HEK293 (cell line): ENCODE measurements around the gene TBC1D14.

Source experiments
- BCL11A ChIP-seq: fragments of 450-650 bp; formaldehyde crosslinking; IDR thresholded peaks from 2 replicates; pipeline ENCODE4 v1.5.1; 2016; ENCODE audit warnings: low read depth, missing biosample characterization, missing genetic modification characterization
- EGR2 ChIP-seq: fragments of 450-650 bp; formaldehyde crosslinking; IDR thresholded peaks from 2 replicates; pipeline ENCODE4 v1.5.1; 2016; ENCODE audit warnings: low read depth, missing biosample characterization, missing genetic modification characterization
- FEZF1 ChIP-seq: fragments of 450-650 bp; formaldehyde crosslinking; IDR thresholded peaks from 2 replicates; pipeline ENCODE4 v1.5.1; 2016; ENCODE audit warnings: missing biosample characterization, missing genetic modification characterization
- GLI4 ChIP-seq: fragments of 450-650 bp; formaldehyde crosslinking; IDR thresholded peaks from 2 replicates; pipeline ENCODE4 v1.5.1; 2016; ENCODE audit warnings: missing biosample characterization, missing genetic modification characterization
- HOXC10 ChIP-seq: sonication (generic); formaldehyde crosslinking; IDR thresholded peaks from 2 replicates; pipeline ENCODE4 v1.8.1; 2023; ENCODE audit warnings: mild to moderate bottlenecking, missing genetic modification reagents
- KLF8 ChIP-seq: fragments of 450-650 bp; formaldehyde crosslinking; IDR thresholded peaks from 2 replicates; pipeline ENCODE4 v1.5.1; 2016; ENCODE audit warnings: missing biosample characterization, missing genetic modification characterization
- MYNN ChIP-seq: fragments of 450-650 bp; formaldehyde crosslinking; IDR thresholded peaks from 2 replicates; pipeline ENCODE4 v1.5.1; 2016; ENCODE audit warnings: missing biosample characterization, missing genetic modification characterization, borderline replicate concordance
- MZF1 ChIP-seq: fragments of 450-650 bp; formaldehyde crosslinking; IDR thresholded peaks from 2 replicates; pipeline ENCODE4 v1.5.1; 2017; ENCODE audit warnings: missing biosample characterization, missing genetic modification characterization, borderline replicate concordance
- TCF7L2 ChIP-seq: IDR thresholded peaks from 2 replicates; pipeline ENCODE4 v1.6.1; 2011; ENCODE audit warnings: low read depth, mild to moderate bottlenecking, inconsistent platforms, low read length, moderate library complexity, borderline replicate concordance
- YY1 ChIP-seq: fragments of 450-650 bp; formaldehyde crosslinking; IDR thresholded peaks from 2 replicates; pipeline ENCODE4 v1.5.1; 2018; ENCODE audit warnings: missing biosample characterization, missing genetic modification characterization
- ZBTB17 ChIP-seq: fragments of 450-650 bp; formaldehyde crosslinking; IDR thresholded peaks from 2 replicates; pipeline ENCODE4 v1.5.1; 2016; ENCODE audit warnings: missing biosample characterization, missing genetic modification characterization
- ZBTB21 ChIP-seq: fragments of 450-650 bp; formaldehyde crosslinking; IDR thresholded peaks from 2 replicates; pipeline ENCODE4 v1.5.1; 2017; ENCODE audit warnings: missing biosample characterization, missing genetic modification characterization
- ZFP41 ChIP-seq: fragments of 450-650 bp; formaldehyde crosslinking; IDR thresholded peaks from 2 replicates; pipeline ENCODE4 v1.5.1; 2016; ENCODE audit warnings: missing biosample characterization, missing genetic modification characterization, borderline replicate concordance
- ZNF133 ChIP-seq: fragments of 450-650 bp; formaldehyde crosslinking; IDR thresholded peaks from 2 replicates; pipeline ENCODE4 v1.5.1; 2016; ENCODE audit warnings: missing biosample characterization, missing genetic modification characterization
- ZNF223 ChIP-seq: fragments of 450-650 bp; formaldehyde crosslinking; IDR thresholded peaks from 2 replicates; pipeline ENCODE4 v1.5.1; 2016; ENCODE audit warnings: missing biosample characterization, missing genetic modification characterization
- ZNF239 ChIP-seq: fragments of 450-650 bp; formaldehyde crosslinking; IDR thresholded peaks from 2 replicates; pipeline ENCODE4 v1.5.1; 2016; ENCODE audit warnings: missing biosample characterization, missing genetic modification characterization
- ZNF248 ChIP-seq: fragments of 450-650 bp; formaldehyde crosslinking; IDR thresholded peaks from 2 replicates; pipeline ENCODE4 v1.5.1; 2017; ENCODE audit warnings: missing biosample characterization, missing genetic modification characterization
- ZNF266 ChIP-seq: fragments of 450-650 bp; formaldehyde crosslinking; IDR thresholded peaks from 2 replicates; pipeline ENCODE4 v1.5.1; 2016; ENCODE audit warnings: missing biosample characterization, missing genetic modification characterization, low read depth
- ZNF664 ChIP-seq: fragments of 450-650 bp; formaldehyde crosslinking; IDR thresholded peaks from 2 replicates; pipeline ENCODE4 v1.5.1; 2016; ENCODE audit warnings: missing biosample characterization, missing genetic modification characterization
- ZNF701 ChIP-seq: fragments of 450-650 bp; formaldehyde crosslinking; IDR thresholded peaks from 2 replicates; pipeline ENCODE4 v1.5.1; 2016; ENCODE audit warnings: missing biosample characterization, missing genetic modification characterization
- ZNF768 ChIP-seq: fragments of 450-650 bp; formaldehyde crosslinking; IDR thresholded peaks from 2 replicates; pipeline ENCODE4 v1.5.1; 2018; ENCODE audit warnings: missing biosample characterization, mild to moderate bottlenecking, missing genetic modification characterization
- TF ChIP-seq, protein P1 (sequence below): fragments of 450-650 bp; formaldehyde crosslinking; IDR thresholded peaks from 2 replicates; pipeline ENCODE4 v1.5.1; 2016; ENCODE audit warnings: missing biosample characterization, missing genetic modification characterization
- TF ChIP-seq, protein P2 (sequence below): fragments of 450-650 bp; formaldehyde crosslinking; IDR thresholded peaks from 2 replicates; pipeline ENCODE4 v1.5.1; 2016; ENCODE audit warnings: missing biosample characterization, missing genetic modification characterization
- TF ChIP-seq, protein P3 (sequence below): fragments of 450-650 bp; formaldehyde crosslinking; IDR thresholded peaks from 2 replicates; pipeline ENCODE4 v1.5.1; 2017; ENCODE audit warnings: missing biosample characterization, missing genetic modification characterization
- TF ChIP-seq, protein P4 (sequence below): fragments of 450-650 bp; formaldehyde crosslinking; IDR thresholded peaks from 2 replicates; pipeline ENCODE4 v1.5.1; 2016; ENCODE audit warnings: missing biosample characterization, missing genetic modification characterization
- TF ChIP-seq, protein P5 (sequence below): IDR thresholded peaks from 2 replicates; pipeline ENCODE4 v1.6.1; 2011; ENCODE audit warnings: mild to moderate bottlenecking, low read depth, low read length, borderline replicate concordance
- TF ChIP-seq, protein P6 (sequence below): fragments of 450-650 bp; formaldehyde crosslinking; IDR thresholded peaks from 2 replicates; pipeline ENCODE4 v1.5.1; 2016; ENCODE audit warnings: missing biosample characterization, missing genetic modification characterization
- TF ChIP-seq, protein P7 (sequence below): fragments of 450-650 bp; formaldehyde crosslinking; IDR thresholded peaks from 2 replicates; pipeline ENCODE4 v1.5.1; 2016; ENCODE audit warnings: missing biosample characterization, missing genetic modification characterization, borderline replicate concordance

TBC1D14 gene

DNA sequence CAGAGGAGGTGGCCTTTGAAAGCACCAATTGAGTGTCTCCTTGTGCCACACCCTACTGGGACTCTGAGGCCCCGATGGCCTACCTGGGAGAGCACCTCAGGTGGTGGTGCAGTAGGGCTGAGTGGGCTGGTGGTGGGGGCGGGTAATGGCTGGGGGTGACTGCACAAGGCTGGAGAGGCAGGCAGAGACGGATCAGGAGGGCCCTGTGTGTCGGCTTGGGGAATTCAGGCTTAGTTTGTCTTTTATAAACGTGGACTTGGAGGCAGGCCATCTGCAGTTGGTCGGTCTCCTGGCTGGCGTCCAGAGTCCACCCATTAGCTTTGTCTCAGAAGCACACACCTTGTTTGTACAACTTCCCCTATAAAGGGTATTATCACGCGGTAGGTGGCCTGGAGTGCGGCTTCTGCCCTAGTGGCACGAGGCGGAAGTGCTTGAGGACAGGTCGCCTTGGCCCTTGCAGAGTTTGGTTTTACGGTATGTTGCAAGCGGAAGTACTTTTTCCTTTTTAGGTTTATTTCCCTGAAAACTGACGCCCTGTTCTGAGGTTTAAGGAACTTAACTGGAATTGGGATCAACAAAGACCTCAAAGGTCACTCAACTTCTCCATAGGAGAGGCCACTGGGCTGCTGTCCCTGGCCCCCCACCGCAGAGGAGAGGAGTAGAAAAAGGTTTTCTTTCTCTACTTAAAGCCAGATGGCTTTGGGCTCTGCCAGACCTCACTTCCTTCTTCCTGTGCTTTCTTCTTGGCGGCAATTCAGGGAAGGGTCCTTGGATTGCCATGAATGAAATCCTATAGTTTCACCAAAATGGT, 8.0 kb downstream of the TBC1D14 start (continued):
- no peak for TF ChIP-seq ZNF266 (tag by site-specific recombination)
- TF ChIP-seq, protein P1, sequence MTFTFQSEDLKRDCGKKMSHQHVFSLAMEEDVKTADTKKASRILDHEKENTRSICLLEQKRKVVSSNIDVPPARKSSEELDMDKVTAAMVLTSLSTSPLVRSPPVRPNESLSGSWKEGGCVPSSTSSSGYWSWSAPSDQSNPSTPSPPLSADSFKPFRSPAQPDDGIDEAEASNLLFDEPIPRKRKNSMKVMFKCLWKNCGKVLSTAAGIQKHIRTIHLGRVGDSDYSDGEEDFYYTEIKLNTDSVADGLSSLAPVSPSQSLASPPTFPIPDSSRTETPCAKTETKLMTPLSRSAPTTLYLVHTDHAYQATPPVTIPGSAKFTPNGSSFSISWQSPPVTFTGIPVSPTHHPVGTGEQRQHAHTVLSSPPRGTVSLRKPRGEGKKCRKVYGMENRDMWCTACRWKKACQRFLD (tag by site-specific recombination) = no peak
- no peak for TF ChIP-seq ZNF664
- TF ChIP-seq BCL11A (tag by site-specific recombination) = no peak
- TF ChIP-seq KLF8 = peak; percentile 33; the same call in 1 of the 2 replicates
- TF ChIP-seq ZNF248 (tag by site-specific recombination) = no peak
- no peak for TF ChIP-seq ZNF223 (tag by site-specific recombination)
- no peak for TF ChIP-seq YY1 (tag by site-specific recombination)
- TF ChIP-seq, protein P2, sequence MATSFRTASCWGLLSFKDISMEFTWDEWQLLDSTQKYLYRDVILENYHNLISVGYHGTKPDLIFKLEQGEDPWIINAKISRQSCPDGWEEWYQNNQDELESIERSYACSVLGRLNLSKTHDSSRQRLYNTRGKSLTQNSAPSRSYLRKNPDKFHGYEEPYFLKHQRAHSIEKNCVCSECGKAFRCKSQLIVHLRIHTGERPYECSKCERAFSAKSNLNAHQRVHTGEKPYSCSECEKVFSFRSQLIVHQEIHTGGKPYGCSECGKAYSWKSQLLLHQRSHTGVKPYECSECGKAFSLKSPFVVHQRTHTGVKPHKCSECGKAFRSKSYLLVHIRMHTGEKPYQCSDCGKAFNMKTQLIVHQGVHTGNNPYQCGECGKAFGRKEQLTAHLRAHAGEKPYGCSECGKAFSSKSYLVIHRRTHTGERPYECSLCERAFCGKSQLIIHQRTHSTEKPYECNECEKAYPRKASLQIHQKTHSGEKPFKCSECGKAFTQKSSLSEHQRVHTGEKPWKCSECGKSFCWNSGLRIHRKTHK (tag by site-specific recombination) = no peak
- TF ChIP-seq, protein P3, sequence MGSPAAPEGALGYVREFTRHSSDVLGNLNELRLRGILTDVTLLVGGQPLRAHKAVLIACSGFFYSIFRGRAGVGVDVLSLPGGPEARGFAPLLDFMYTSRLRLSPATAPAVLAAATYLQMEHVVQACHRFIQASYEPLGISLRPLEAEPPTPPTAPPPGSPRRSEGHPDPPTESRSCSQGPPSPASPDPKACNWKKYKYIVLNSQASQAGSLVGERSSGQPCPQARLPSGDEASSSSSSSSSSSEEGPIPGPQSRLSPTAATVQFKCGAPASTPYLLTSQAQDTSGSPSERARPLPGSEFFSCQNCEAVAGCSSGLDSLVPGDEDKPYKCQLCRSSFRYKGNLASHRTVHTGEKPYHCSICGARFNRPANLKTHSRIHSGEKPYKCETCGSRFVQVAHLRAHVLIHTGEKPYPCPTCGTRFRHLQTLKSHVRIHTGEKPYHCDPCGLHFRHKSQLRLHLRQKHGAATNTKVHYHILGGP = no peak
- no peak for TF ChIP-seq ZBTB21 (tag by site-specific recombination)
- TF ChIP-seq, protein P4, sequence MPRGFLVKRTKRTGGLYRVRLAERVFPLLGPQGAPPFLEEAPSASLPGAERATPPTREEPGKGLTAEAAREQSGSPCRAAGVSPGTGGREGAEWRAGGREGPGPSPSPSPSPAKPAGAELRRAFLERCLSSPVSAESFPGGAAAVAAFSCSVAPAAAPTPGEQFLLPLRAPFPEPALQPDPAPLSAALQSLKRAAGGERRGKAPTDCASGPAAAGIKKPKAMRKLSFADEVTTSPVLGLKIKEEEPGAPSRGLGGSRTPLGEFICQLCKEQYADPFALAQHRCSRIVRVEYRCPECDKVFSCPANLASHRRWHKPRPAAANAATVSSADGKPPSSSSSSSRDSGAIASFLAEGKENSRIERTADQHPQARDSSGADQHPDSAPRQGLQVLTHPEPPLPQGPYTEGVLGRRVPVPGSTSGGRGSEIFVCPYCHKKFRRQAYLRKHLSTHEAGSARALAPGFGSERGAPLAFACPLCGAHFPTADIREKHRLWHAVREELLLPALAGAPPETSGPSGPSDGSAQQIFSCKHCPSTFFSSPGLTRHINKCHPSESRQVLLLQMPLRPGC (tag by site-specific recombination) = no peak
- TF ChIP-seq FEZF1 = peak; percentile 77
- TF ChIP-seq ZNF701 (tag by site-specific recombination) = no peak
- TF ChIP-seq GLI4 (tag by site-specific recombination) = no peak
- TF ChIP-seq HOXC10 = no peak
- peak; percentile 21; the same call in 1 of the 2 replicates for TF ChIP-seq EGR2
- no peak for TF ChIP-seq ZNF133 (tag by site-specific recombination)
- TF ChIP-seq ZFP41 (tag by site-specific recombination) = no peak
- no peak for TF ChIP-seq MYNN (tag by site-specific recombination)
- TF ChIP-seq, protein P5, sequence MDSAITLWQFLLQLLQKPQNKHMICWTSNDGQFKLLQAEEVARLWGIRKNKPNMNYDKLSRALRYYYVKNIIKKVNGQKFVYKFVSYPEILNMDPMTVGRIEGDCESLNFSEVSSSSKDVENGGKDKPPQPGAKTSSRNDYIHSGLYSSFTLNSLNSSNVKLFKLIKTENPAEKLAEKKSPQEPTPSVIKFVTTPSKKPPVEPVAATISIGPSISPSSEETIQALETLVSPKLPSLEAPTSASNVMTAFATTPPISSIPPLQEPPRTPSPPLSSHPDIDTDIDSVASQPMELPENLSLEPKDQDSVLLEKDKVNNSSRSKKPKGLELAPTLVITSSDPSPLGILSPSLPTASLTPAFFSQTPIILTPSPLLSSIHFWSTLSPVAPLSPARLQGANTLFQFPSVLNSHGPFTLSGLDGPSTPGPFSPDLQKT = peak; percentile 34; the same call in 1 of the 2 replicates
- peak; percentile 34; the same call in 1 of the 2 replicates for TF ChIP-seq ZBTB17 (tag by site-specific recombination)
- peak; percentile 58; the same call in 1 of the 2 replicates for TF ChIP-seq TCF7L2
- no peak for TF ChIP-seq ZNF768 (tag by site-specific recombination)
- no peak for TF ChIP-seq MZF1
- no peak for TF ChIP-seq ZNF239 (tag by site-specific recombination)
- TF ChIP-seq, protein P6, sequence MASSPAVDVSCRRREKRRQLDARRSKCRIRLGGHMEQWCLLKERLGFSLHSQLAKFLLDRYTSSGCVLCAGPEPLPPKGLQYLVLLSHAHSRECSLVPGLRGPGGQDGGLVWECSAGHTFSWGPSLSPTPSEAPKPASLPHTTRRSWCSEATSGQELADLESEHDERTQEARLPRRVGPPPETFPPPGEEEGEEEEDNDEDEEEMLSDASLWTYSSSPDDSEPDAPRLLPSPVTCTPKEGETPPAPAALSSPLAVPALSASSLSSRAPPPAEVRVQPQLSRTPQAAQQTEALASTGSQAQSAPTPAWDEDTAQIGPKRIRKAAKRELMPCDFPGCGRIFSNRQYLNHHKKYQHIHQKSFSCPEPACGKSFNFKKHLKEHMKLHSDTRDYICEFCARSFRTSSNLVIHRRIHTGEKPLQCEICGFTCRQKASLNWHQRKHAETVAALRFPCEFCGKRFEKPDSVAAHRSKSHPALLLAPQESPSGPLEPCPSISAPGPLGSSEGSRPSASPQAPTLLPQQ (tag by site-specific recombination) = no peak
- TF ChIP-seq, protein P7, sequence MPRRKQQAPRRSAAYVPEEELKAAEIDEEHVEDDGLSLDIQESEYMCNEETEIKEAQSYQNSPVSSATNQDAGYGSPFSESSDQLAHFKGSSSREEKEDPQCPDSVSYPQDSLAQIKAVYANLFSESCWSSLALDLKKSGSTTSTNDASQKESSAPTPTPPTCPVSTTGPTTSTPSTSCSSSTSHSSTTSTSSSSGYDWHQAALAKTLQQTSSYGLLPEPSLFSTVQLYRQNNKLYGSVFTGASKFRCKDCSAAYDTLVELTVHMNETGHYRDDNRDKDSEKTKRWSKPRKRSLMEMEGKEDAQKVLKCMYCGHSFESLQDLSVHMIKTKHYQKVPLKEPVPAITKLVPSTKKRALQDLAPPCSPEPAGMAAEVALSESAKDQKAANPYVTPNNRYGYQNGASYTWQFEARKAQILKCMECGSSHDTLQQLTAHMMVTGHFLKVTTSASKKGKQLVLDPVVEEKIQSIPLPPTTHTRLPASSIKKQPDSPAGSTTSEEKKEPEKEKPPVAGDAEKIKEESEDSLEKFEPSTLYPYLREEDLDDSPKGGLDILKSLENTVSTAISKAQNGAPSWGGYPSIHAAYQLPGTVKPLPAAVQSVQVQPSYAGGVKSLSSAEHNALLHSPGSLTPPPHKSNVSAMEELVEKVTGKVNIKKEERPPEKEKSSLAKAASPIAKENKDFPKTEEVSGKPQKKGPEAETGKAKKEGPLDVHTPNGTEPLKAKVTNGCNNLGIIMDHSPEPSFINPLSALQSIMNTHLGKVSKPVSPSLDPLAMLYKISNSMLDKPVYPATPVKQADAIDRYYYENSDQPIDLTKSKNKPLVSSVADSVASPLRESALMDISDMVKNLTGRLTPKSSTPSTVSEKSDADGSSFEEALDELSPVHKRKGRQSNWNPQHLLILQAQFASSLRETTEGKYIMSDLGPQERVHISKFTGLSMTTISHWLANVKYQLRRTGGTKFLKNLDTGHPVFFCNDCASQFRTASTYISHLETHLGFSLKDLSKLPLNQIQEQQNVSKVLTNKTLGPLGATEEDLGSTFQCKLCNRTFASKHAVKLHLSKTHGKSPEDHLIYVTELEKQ (tag by site-specific recombination) = peak; percentile 43; the same call in 1 of the 2 replicates
